ENCODE measurements around the gene SGSM1.

- TF ChIP-seq, protein P1, sequence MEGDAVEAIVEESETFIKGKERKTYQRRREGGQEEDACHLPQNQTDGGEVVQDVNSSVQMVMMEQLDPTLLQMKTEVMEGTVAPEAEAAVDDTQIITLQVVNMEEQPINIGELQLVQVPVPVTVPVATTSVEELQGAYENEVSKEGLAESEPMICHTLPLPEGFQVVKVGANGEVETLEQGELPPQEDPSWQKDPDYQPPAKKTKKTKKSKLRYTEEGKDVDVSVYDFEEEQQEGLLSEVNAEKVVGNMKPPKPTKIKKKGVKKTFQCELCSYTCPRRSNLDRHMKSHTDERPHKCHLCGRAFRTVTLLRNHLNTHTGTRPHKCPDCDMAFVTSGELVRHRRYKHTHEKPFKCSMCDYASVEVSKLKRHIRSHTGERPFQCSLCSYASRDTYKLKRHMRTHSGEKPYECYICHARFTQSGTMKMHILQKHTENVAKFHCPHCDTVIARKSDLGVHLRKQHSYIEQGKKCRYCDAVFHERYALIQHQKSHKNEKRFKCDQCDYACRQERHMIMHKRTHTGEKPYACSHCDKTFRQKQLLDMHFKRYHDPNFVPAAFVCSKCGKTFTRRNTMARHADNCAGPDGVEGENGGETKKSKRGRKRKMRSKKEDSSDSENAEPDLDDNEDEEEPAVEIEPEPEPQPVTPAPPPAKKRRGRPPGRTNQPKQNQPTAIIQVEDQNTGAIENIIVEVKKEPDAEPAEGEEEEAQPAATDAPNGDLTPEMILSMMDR (IDR thresholded peaks at IDR 0.05 in 8 of 11, conservative IDR thresholded peaks at IDR 0.05 in 3 of 11) = no peak
- TF ChIP-seq POLR2A (IDR thresholded peaks at IDR 0.05) (no peak), POLR2AphosphoS5 (IDR thresholded peaks at IDR 0.05) (no peak)
Observed at GRCh38 chr22:24972369-24972768, 166.4 kb downstream of the SGSM1 start.
